Endothelial cell (in vitro differentiated cells): ENCODE measurements around the gene FADD. TPM values are rescaled to one million over a fixed set of nuclear protein-coding genes. Genes with fewer than 3 reads are reported as not detected.

Source experiments
- DNase-seq: peaks from one replicate; pipeline ENCODE4 v3.0.0; 2021; ENCODE audit warnings: low spot score
- H3K27ac Mint-ChIP-seq: one replicate; pipeline ENCODE4 v1.8.0; 2021; ENCODE audit warnings: mixed read lengths, inconsistent platforms; ENCODE audit not compliant: unreplicated experiment
- H3K27me3 Mint-ChIP-seq: one replicate; pipeline ENCODE4 v1.8.0; 2021; ENCODE audit warnings: mild to moderate bottlenecking, moderate library complexity, mixed read lengths, inconsistent platforms; ENCODE audit not compliant: unreplicated experiment
- H3K36me3 Mint-ChIP-seq: one replicate; pipeline ENCODE4 v1.8.0; 2021; ENCODE audit warnings: mild to moderate bottlenecking, low read depth, mixed read lengths, inconsistent platforms; ENCODE audit not compliant: unreplicated experiment
- H3K4me1 Mint-ChIP-seq: one replicate; pipeline ENCODE4 v1.8.0; 2021; ENCODE audit warnings: mild to moderate bottlenecking, mixed read lengths, inconsistent platforms; ENCODE audit not compliant: unreplicated experiment
- H3K4me3 Mint-ChIP-seq: one replicate; pipeline ENCODE4 v1.8.0; 2021; ENCODE audit warnings: mild to moderate bottlenecking, mixed read lengths, inconsistent platforms; ENCODE audit not compliant: unreplicated experiment
- H3K9me3 Mint-ChIP-seq: one replicate; pipeline ENCODE4 v1.8.0; 2021; ENCODE audit warnings: mixed read lengths, inconsistent platforms; ENCODE audit not compliant: unreplicated experiment
- CTCF ChIP-seq: fragments of 200-600 bp; sonication (generic); IDR thresholded peaks from one replicate; pipeline ENCODE4 v1.5.0; 2021; ENCODE audit warnings: antibody characterized with exemption; ENCODE audit not compliant: unreplicated experiment
- total RNA-seq: library from RNA; stranded (reverse); fragmentation: NEBNext Ultra II Directional; extraction: Animal tissue kit (Norgen Biotek cat#: 25700); gene quantifications from one replicate; pipeline ENCODE4 v1.2.1, GENCODE V29; 2021; ENCODE audit not compliant: unreplicated experiment

Gene FADD
- total RNA-seq, 1 donor from 2014 or later = 30.3 TPM

GRCh38 chr11:70230840-70231710 is 28.0 kb downstream of the FADD start:
- Mint-ChIP-seq H3K27ac (no peak overlapping the region), H3K36me3 (no peaks in the 10 kb centered on the region), H3K27me3 (peaks cover 4% of the 10 kb centered on the region), H3K9me3 (no peaks in the 10 kb centered on the region), H3K4me3 (no peak overlapping the region), H3K4me1 (peaks cover 2% of the 10 kb centered on the region)
- DNase-seq = no peak
- no peak for TF ChIP-seq CTCF

- Mint-ChIP-seq H3K27ac (no peak overlapping the region), H3K9me3 (no peaks in the 10 kb centered on the region), H3K36me3 (no peaks in the 10 kb centered on the region), H3K4me3 (no peak overlapping the region), H3K27me3 (peaks cover 4% of the 10 kb centered on the region), H3K4me1 (no peaks in the 10 kb centered on the region)
- TF ChIP-seq CTCF = no peak
- no peak for DNase-seq
Observed at GRCh38 chr11:70233034-70233433, 29.9 kb downstream of the FADD start.

- H3K4me3 Mint-ChIP-seq = no peak overlapping the region
- no peak overlapping the region for H3K27ac Mint-ChIP-seq
- DNase-seq = no peak
Observed at GRCh38 chr11:70233511-70233934, 30.4 kb downstream of the FADD start.

GRCh38 chr11:70233962-70234361 is 30.9 kb downstream of the FADD start:
- H3K27ac Mint-ChIP-seq = no peak overlapping the region
- H3K4me1 Mint-ChIP-seq = no peaks in the 10 kb centered on the region
- no peaks in the 10 kb centered on the region for H3K36me3 Mint-ChIP-seq

More at GRCh38 chr11:70233511-70233934, 30.4 kb downstream of the FADD start:
- peaks cover 4% of the 10 kb centered on the region for H3K27me3 Mint-ChIP-seq
- no peaks in the 10 kb centered on the region for H3K36me3 Mint-ChIP-seq
- no peaks in the 10 kb centered on the region for H3K4me1 Mint-ChIP-seq
- TF ChIP-seq CTCF = no peak
- H3K9me3 Mint-ChIP-seq = no peaks in the 10 kb centered on the region

More at GRCh38 chr11:70233962-70234361, 30.9 kb downstream of the FADD start:
- Mint-ChIP-seq H3K9me3 (no peaks in the 10 kb centered on the region), H3K4me3 (no peak overlapping the region), H3K27me3 (peaks cover 4% of the 10 kb centered on the region)
- no peak for TF ChIP-seq CTCF
- DNase-seq = no peak
